ENCODE data around the gene RPS6KA1. TPM values are rescaled to one million over a fixed set of nuclear protein-coding genes. Genes with fewer than 3 reads are reported as not detected.
"Not testable (repeated sequence)": the region's sequence is repeated elsewhere in the genome, so short reads cannot be mapped to it uniquely, and the experiment has no call there.

Gene RPS6KA1
- total RNA-seq (1 to 10 TPM; 2.7 to 7.0 (median 5.6) TPM), polyA plus RNA-seq (2.0 TPM)
- long read RNA-seq, donor 1, transcript RPS6KA1-204 (22 exons, 3,186 nt), result major isoform, 5 of 8 reads
- long read RNA-seq, donor 1, partial matches to known transcripts, result 1 of 8 reads
- long read RNA-seq, donor 1, other reads (novel, unspliced or antisense), result 1 of 8 reads
- long read RNA-seq, donor 2, partial matches to known transcripts, result 0 of 4 reads
- long read RNA-seq, donor 2, other reads (novel, unspliced or antisense), result 2 of 4 reads
- long read RNA-seq, donor 3, partial matches to known transcripts, result 1 of 5 reads
- long read RNA-seq, donor 3, other reads (novel, unspliced or antisense), result 1 of 5 reads
- long read RNA-seq, donor 4, partial matches to known transcripts, result 1 of 2 reads
- long read RNA-seq, donor 4, other reads (novel, unspliced or antisense), result 0 of 2 reads

GRCh38 chr1:26529655-26530409 lies at the start of gene RPS6KA1:
Gene RPS6KA1 (plus strand): TSS chr1:26529761. CDS start chr1:26529921, 160 bp downstream.
- DNase-seq (peak; percentile 61 to 87 (median 82)), ATAC-seq (peak; percentile 78)
- 1% methylated on average over 86 of the region's 86 CpGs for WGBS
- no peaks in the 10 kb centered on the region for H3K4me1 ChIP-seq (ENCODE audit: control insufficient read depth, insufficient read depth, low read length)
- H3K27me3 ChIP-seq (ENCODE audit: control insufficient read depth, insufficient read depth), result no peaks in the 10 kb centered on the region
- intact Hi-C loops (cut with DNase I), result no loop called here
- H3K27ac ChIP-seq (ENCODE audit: low read length), result no peak within 1 kb of the TSS
- peak within 1 kb of the TSS; percentile 71 for H3K4me3 ChIP-seq (ENCODE audit: low read length)
- H3K9me3 ChIP-seq (ENCODE audit: control insufficient read depth, low read length), result no peaks in the 10 kb centered on the region

DNA sequence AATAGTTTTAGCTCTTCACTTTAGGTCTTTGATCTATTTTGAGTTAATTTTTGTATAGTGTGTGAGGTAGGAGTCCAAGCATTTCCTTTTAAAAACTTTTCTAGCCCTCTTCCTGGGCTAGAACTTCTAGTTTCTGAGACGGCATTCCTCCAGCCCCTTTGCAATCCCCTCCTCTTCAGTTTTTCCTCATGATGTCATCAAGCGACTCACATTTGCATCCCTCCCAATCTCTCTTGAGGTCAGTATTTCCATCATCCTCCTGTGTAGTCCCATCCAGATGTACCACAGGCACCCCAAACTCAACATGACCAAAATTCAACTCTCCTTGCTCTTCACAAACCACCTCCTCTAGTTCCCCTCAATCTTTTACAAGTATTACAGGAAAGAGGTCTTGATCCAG lies 46.6 kb upstream of the RPS6KA1 start:
- H3K4me1 ChIP-seq (ENCODE audit: control insufficient read depth, insufficient read depth, low read length), result no peaks in the 10 kb centered on the region
- 80% methylated on average over 2 of the region's 2 CpGs for WGBS

DNA sequence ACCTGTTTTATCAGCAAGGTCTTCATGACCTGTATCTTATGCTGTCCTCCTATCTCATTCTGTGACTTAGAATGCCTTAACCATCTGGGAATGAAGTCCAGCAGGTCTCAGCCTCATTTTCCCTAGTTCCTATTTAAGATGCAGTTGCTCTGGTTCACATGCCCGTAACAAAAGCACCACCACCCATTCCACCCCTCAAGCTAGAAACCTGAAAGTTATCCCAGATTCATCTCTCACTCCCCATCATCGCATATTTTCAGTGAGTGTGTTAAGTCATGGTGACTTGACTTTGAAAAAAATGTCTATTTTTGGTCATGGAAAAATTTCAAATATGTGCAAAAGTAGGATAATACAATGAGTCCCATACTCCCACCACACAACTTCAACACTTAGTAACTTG lies 45.6 kb upstream of the RPS6KA1 start:
- no peak for DNase-seq
- Histone ChIP-seq H3K27me3 (ENCODE audit: control insufficient read depth, insufficient read depth) (no peaks in the 10 kb centered on the region), H3K9me3 (ENCODE audit: control insufficient read depth, low read length) (no peaks in the 10 kb centered on the region), H3K4me3 (ENCODE audit: low read length) (no peak overlapping the region), H3K27ac (ENCODE audit: low read length) (no peak overlapping the region), H3K4me1 (ENCODE audit: control insufficient read depth, insufficient read depth, low read length) (no peaks in the 10 kb centered on the region)
- ATAC-seq, result no peak
- WGBS, result 74% methylated on average over 2 of the region's 2 CpGs
- intact Hi-C loops (cut with DNase I), result no loop called here

More for the DNA sequence above, 46.6 kb upstream of the RPS6KA1 start:
- H3K4me3 ChIP-seq (ENCODE audit: low read length), result no peak overlapping the region
- no peaks in the 10 kb centered on the region for H3K9me3 ChIP-seq (ENCODE audit: control insufficient read depth, low read length)
- no peak overlapping the region for H3K27ac ChIP-seq (ENCODE audit: low read length)
- no peak for DNase-seq
- H3K27me3 ChIP-seq (ENCODE audit: control insufficient read depth, insufficient read depth), result no peaks in the 10 kb centered on the region
- intact Hi-C loops (cut with DNase I), result no loop called here
- no peak for ATAC-seq

DNA sequence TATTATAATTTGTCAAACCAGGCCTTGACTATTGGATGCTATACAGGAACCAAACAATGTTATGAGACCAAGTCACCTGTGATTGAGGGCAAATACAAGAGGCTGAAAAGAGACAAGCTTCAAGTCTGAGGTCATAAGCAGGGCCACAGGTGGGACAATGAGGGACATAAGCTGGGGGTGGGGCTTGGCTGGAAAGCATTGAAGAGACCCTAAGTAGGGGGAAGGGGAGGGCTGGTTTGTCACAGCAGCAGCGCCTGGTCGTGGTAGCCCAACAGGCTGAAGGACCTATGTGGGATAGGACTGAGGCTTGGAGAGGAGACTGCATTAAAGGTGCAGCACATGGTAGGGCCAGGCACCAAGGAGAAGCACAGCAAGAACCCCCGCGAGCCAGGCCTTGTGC lies 39.4 kb upstream of the RPS6KA1 start:
- Histone ChIP-seq H3K4me3 (ENCODE audit: low read length) (no peak overlapping the region), H3K27ac (ENCODE audit: low read length) (no peak overlapping the region), H3K4me1 (ENCODE audit: control insufficient read depth, insufficient read depth, low read length) (no peaks in the 10 kb centered on the region), H3K9me3 (ENCODE audit: control insufficient read depth, low read length) (no peaks in the 10 kb centered on the region), H3K27me3 (ENCODE audit: control insufficient read depth, insufficient read depth) (no peaks in the 10 kb centered on the region)
- no peak for ATAC-seq
- DNase-seq, result no peak
- intact Hi-C loops (cut with DNase I), result no loop called here
- WGBS, result 88% methylated on average over 4 of the region's 4 CpGs

GRCh38 chr1:26493267-26493666 lies 36.3 kb upstream of the RPS6KA1 start:
- 58% methylated on average over 3 of the region's 3 CpGs for WGBS
- no peaks in the 10 kb centered on the region for H3K27me3 ChIP-seq (ENCODE audit: control insufficient read depth, insufficient read depth)
- no peaks in the 10 kb centered on the region for H3K4me1 ChIP-seq (ENCODE audit: control insufficient read depth, insufficient read depth, low read length)
- DNase-seq (no peak), ATAC-seq (no peak)
- H3K4me3 ChIP-seq (ENCODE audit: low read length), result no peak overlapping the region
- intact Hi-C loops (cut with DNase I), result no loop called here
- H3K9me3 ChIP-seq (ENCODE audit: control insufficient read depth, low read length), result no peaks in the 10 kb centered on the region
- no peak overlapping the region for H3K27ac ChIP-seq (ENCODE audit: low read length)

GRCh38 chr1:26493938-26494337 lies 35.6 kb upstream of the RPS6KA1 start:
- no peaks in the 10 kb centered on the region for H3K27me3 ChIP-seq (ENCODE audit: control insufficient read depth, insufficient read depth)
- no peak overlapping the region for H3K27ac ChIP-seq (ENCODE audit: low read length)
- DNase-seq, result no peak
- no peak overlapping the region for H3K4me3 ChIP-seq (ENCODE audit: low read length)
- no peaks in the 10 kb centered on the region for H3K4me1 ChIP-seq (ENCODE audit: control insufficient read depth, insufficient read depth, low read length)
- no peak for ATAC-seq
- no peaks in the 10 kb centered on the region for H3K9me3 ChIP-seq (ENCODE audit: control insufficient read depth, low read length)
- 85% methylated on average over 3 of the region's 3 CpGs for WGBS
- intact Hi-C loops (cut with DNase I), result no loop called here

DNA sequence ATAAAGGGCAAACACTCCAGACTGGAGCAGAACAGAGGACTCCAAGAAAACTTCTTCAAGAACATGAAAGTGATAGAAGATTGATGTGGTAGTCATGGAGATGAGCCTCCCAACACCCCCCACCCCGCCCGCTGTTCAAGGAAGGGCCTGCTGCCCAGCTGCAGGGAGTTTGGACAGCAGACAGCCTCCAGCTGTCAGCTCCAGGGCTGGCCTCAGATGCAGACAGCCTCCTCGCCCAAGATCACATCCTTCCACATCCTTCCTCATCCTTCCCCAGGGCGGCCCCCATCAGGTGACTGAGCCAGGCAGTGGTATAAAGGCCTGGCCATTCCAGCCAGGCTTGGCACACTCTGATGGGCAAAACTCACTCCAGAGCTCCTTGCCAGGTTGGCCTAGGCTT lies 32.7 kb upstream of the RPS6KA1 start:
- no peaks in the 10 kb centered on the region for H3K27me3 ChIP-seq (ENCODE audit: control insufficient read depth, insufficient read depth)
- no peaks in the 10 kb centered on the region for H3K9me3 ChIP-seq (ENCODE audit: control insufficient read depth, low read length)
- no peak overlapping the region for H3K4me3 ChIP-seq (ENCODE audit: low read length)
- intact Hi-C loops (cut with DNase I), result no loop called here
- peaks cover 2% of the 10 kb centered on the region for H3K4me1 ChIP-seq (ENCODE audit: control insufficient read depth, insufficient read depth, low read length)
- DNase-seq (no peak), ATAC-seq (no peak)
- H3K27ac ChIP-seq (ENCODE audit: low read length), result no peak overlapping the region
- WGBS, result 45% methylated on average over 4 of the region's 4 CpGs

DNA sequence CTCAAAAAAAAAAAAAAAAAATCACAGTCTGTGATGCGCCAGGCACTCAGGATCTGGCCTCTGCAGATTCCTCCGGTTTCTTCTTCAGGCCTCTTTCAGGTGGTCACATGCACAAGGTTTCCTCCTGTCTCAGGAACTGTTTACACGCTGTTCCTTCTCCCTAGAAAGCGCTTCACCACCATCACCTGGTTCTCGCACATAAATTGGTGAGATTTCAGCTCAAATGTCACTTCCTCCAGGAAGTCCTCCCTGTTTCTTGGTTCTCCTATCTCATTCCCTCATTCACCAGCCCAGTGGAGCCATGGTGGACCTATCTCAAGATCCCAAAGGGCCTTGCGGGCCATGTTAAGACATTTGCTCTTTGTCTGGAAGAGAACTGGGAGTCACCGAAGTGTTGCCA lies 30.7 kb upstream of the RPS6KA1 start:
- no peak for ATAC-seq
- Histone ChIP-seq H3K9me3 (ENCODE audit: control insufficient read depth, low read length) (no peaks in the 10 kb centered on the region), H3K4me1 (ENCODE audit: control insufficient read depth, insufficient read depth, low read length) (peaks cover 2% of the 10 kb centered on the region), H3K27ac (ENCODE audit: low read length) (no peak overlapping the region), H3K4me3 (ENCODE audit: low read length) (no peak overlapping the region), H3K27me3 (ENCODE audit: control insufficient read depth, insufficient read depth) (no peaks in the 10 kb centered on the region)
- no peak for DNase-seq
- 89% methylated on average over 7 of the region's 7 CpGs for WGBS
- intact Hi-C loops (cut with DNase I), result no loop called here

DNA sequence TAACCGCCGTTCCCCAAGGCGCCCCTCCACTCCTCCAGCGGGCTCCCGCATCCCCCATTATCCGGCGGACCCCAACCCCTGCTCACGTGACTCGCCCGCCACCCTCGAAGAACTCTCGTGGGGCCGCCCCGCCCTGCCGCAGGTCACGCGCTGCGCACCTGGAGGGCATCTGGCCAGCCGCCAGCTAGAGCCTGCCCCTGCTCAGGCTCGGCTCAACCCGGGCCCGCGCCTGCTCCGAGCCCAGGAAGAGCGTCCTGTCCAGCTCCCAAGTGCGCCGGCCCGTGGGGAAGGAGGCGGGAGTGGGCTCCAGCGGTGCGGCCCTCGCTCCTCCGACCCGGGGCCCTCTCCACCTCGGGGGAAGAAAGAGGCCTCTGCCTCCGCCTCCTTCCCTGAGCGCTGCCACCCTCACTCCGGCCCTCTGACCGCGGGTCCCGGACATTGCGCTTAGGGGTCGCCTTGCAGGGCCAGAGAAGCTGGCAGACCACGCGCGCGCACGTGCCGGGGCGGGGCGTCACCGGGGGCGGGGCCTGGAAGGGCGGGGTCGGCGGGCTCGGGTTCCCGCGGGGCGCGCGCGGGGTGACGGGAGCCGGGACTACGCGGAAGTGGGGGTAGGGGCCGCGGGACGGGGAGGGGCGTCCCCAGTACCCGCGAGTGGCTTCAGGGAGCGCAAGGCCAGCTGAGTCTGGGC lies 28.9 kb upstream of the RPS6KA1 start:
- no peaks in the 10 kb centered on the region for H3K9me3 ChIP-seq (ENCODE audit: control insufficient read depth, low read length)
- ATAC-seq (peak; percentile 94 to 95), DNase-seq (peak; percentile 88 to 97 (median 95))
- intact Hi-C loops (cut with DNase I), result loop anchor here in 1 of 4 donors (10.0 kb wide), 1 partner anchor 284 kb away; the partner anchor contains the start of gene PIGV
- H3K4me3 ChIP-seq (ENCODE audit: low read length), result peak overlapping the region; percentile 67
- H3K27me3 ChIP-seq (ENCODE audit: control insufficient read depth, insufficient read depth), result no peaks in the 10 kb centered on the region
- WGBS, result under 1% methylated on average over 74 of the region's 74 CpGs
- H3K27ac ChIP-seq (ENCODE audit: low read length), result peak overlapping the region; percentile 94
- H3K4me1 ChIP-seq (ENCODE audit: control insufficient read depth, insufficient read depth, low read length), result peaks cover 2% of the 10 kb centered on the region

DNA sequence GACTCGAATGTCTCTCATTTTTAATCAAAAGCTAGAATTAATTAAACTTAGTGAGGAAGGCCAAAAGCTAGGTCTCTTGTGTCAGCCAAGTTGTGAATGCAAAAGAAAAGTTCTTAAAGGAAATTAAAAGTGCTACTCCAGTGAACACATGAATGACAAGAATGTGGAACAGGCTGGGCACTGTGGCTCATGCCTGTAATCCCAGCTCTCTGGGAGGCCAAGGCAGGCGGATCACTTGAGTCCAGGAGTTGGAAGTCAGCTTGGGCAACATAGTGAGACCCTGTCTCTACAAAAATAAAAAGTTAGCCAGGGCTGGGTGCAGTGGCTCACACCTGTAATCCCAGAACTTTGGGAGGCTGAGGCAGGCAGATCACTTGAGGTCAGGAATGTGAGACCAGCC lies 18.9 kb upstream of the RPS6KA1 start:
- H3K9me3 ChIP-seq (ENCODE audit: control insufficient read depth, low read length); H3K4me1 ChIP-seq (ENCODE audit: control insufficient read depth, insufficient read depth, low read length); DNase-seq; ATAC-seq; H3K4me3 ChIP-seq (ENCODE audit: low read length); intact Hi-C loops (cut with DNase I); H3K27ac ChIP-seq (ENCODE audit: low read length); H3K27me3 ChIP-seq (ENCODE audit: control insufficient read depth, insufficient read depth): not testable (repeated sequence)
- whole genome bisulfite sequencing, result 72% methylated on average over 2 of the region's 2 CpGs

GRCh38 chr1:26515836-26516235 lies 13.7 kb upstream of the RPS6KA1 start:
- 88% methylated on average over 4 of the region's 4 CpGs for WGBS

More at GRCh38 chr1:26515836-26516235, 13.7 kb upstream of the RPS6KA1 start:
- DNase-seq; ATAC-seq; H3K4me1 ChIP-seq (ENCODE audit: control insufficient read depth, insufficient read depth, low read length); H3K9me3 ChIP-seq (ENCODE audit: control insufficient read depth, low read length); H3K27me3 ChIP-seq (ENCODE audit: control insufficient read depth, insufficient read depth); intact Hi-C loops (cut with DNase I); H3K4me3 ChIP-seq (ENCODE audit: low read length); H3K27ac ChIP-seq (ENCODE audit: low read length): not testable (repeated sequence)
